8988T (cell line): ENCODE data around the gene OR2D3.
"Not testable (repeated sequence)": the region's sequence is repeated elsewhere in the genome, so short reads cannot be mapped to it uniquely, and the experiment has no call there.

Experiments
- DNase-seq: peaks from one replicate; pipeline ENCODE4 v3.0.0; 2011

OR2D3 gene

GRCh38 chr11:6920702-6921101, at the start of gene OR2D3:
TSS of gene OR2D3 (plus strand) at chr11:6921002. CDS start at chr11:6921002, 0 bp downstream.
- no peak for DNase-seq

GRCh38 chr11:6871278-6871677, 49.5 kb upstream of the OR2D3 start:
- DNase-seq: no peak

GRCh38 chr11:6875761-6876160, 45.0 kb upstream of the OR2D3 start:
- DNase-seq: no peak

GRCh38 chr11:6876325-6876724, 44.5 kb upstream of the OR2D3 start, which contains the start of gene OR10A4:
TSS of gene OR10A4 (plus strand) at chr11:6876625. CDS start at chr11:6876648, 23 bp downstream.
- no peak for DNase-seq

GRCh38 chr11:6876914-6877313, 43.9 kb upstream of the OR2D3 start:
- no peak for DNase-seq

GRCh38 chr11:6882751-6883150, 38.1 kb upstream of the OR2D3 start:
- no peak for DNase-seq

- not testable (repeated sequence) for DNase-seq
Observed at GRCh38 chr11:6887711-6888110, 33.1 kb upstream of the OR2D3 start.

- no peak for DNase-seq
Observed at GRCh38 chr11:6888830-6889229, 32.0 kb upstream of the OR2D3 start.

GRCh38 chr11:6889835-6890234, 31.0 kb upstream of the OR2D3 start:
- DNase-seq: no peak

GRCh38 chr11:6892400-6892799, 28.4 kb upstream of the OR2D3 start, which contains the start of gene OR2D2:
TSS of gene OR2D2 (minus strand) at chr11:6892500. CDS start at chr11:6892500, 0 bp downstream.
- no peak for DNase-seq

GRCh38 chr11:6894097-6894496, 26.7 kb upstream of the OR2D3 start:
- DNase-seq: no peak

- DNase-seq: no peak
Observed at GRCh38 chr11:6895010-6895409, 25.8 kb upstream of the OR2D3 start.

GRCh38 chr11:6898911-6899310, 21.9 kb upstream of the OR2D3 start:
- DNase-seq: no peak

- no peak for DNase-seq
Observed at GRCh38 chr11:6900327-6900999, 20.3 kb upstream of the OR2D3 start.

GRCh38 chr11:6904804-6905203, 16.0 kb upstream of the OR2D3 start:
- not testable (repeated sequence) for DNase-seq

GRCh38 chr11:6911378-6911777, 9.4 kb upstream of the OR2D3 start:
- DNase-seq: no peak

GRCh38 chr11:6911948-6912347, 8.9 kb upstream of the OR2D3 start:
- no peak for DNase-seq

- no peak for DNase-seq
Observed at GRCh38 chr11:6919698-6920097, 1.1 kb upstream of the OR2D3 start.

- DNase-seq: no peak
Observed at GRCh38 chr11:6925007-6925577, 4.3 kb downstream of the OR2D3 start.

GRCh38 chr11:6925636-6926207, 4.9 kb downstream of the OR2D3 start:
- no peak for DNase-seq

- peak; percentile 64 for DNase-seq
Observed at GRCh38 chr11:6926208-6927029, 5.6 kb downstream of the OR2D3 start, which contains the start of gene ZNF215. TSS of gene ZNF215 (plus strand) at chr11:6926426. CDS start at chr11:6932273, 5,847 bp downstream.

- DNase-seq: no peak
Observed at GRCh38 chr11:6927030-6927617, 6.3 kb downstream of the OR2D3 start.

GRCh38 chr11:6928916-6929315, 8.1 kb downstream of the OR2D3 start:
- DNase-seq: no peak
